CD4-positive, alpha-beta T cell (primary cell): Measurements from ENCODE around the gene RERE. TPM values are rescaled to one million over a fixed set of nuclear protein-coding genes. Genes with fewer than 3 reads are reported as not detected.

Experiments
- ATAC-seq: fragments of 200-7000 bp; cut with Tn5 transposase; one replicate; pipeline ENCODE4 v1.10.0; 2022; ENCODE audit warnings: mild to moderate bottlenecking; ENCODE audit not compliant: poor library complexity
- CTCF ChIA-PET: fragments of 350-600 bp; sonication (Branson Sonifier 250); formaldehyde crosslinking; loops from one replicate; lab custom pipeline; 2021; ENCODE audit warnings: antibody characterized with exemption, inconsistent platforms; lab: Charles Lee
- POLR2A ChIA-PET: fragments of 350-600 bp; sonication (Branson Sonifier 250); formaldehyde crosslinking; loops from one replicate; lab custom pipeline; 2021; ENCODE audit warnings: antibody characterized with exemption, inconsistent platforms; lab: Charles Lee
- DNase-seq, 14 experiments: peaks; one replicate each; pipeline ENCODE4 v3.0.0-alpha.2; 2013 to 2020; ENCODE audit warnings: mixed read lengths in 2 of 14
- H3K27ac ChIP-seq, 2 donors: one replicate each; pipeline versions ENCODE4 v1.5.1 to v1.7.0; 2013; ENCODE audit warnings: low read length in 2 of 2, low read depth in 1 of 2, mild to moderate bottlenecking in 1 of 2
- H3K27me3 ChIP-seq, 2 experiments: 1 replicate in 1 of 2; 2 replicates in 1 of 2; pipeline versions ENCODE4 v1.6.1 to v1.7.0; 2013; ENCODE audit warnings: low read length in 2 of 2, control low read depth in 1 of 2, mild to moderate bottlenecking in 1 of 2, moderate library complexity in 1 of 2; ENCODE audit not compliant: insufficient read depth in 2 of 2, control insufficient read depth in 1 of 2
- H3K36me3 ChIP-seq: one replicate; pipeline ENCODE4 v1.6.1; 2013; ENCODE audit warnings: low read length, control low read depth; ENCODE audit not compliant: insufficient read depth
- H3K4me1 ChIP-seq: one replicate; pipeline ENCODE4 v1.6.1; 2013; ENCODE audit warnings: low read length, control low read depth; ENCODE audit not compliant: insufficient read depth
- H3K4me3 ChIP-seq: one replicate; pipeline ENCODE4 v1.5.1; 2013; ENCODE audit warnings: mild to moderate bottlenecking, low read length, moderate library complexity
- H3K9me3 ChIP-seq, 2 experiments: 1 replicate in 1 of 2; 2 replicates in 1 of 2; pipeline versions ENCODE4 v1.6.1 to v1.7.0; 2013; ENCODE audit warnings: low read length in 2 of 2, mild to moderate bottlenecking in 2 of 2, control low read depth in 1 of 2, moderate library complexity in 1 of 2; ENCODE audit not compliant: control insufficient read depth in 1 of 2, insufficient read depth in 1 of 2
- H3K27ac Mint-ChIP-seq: one replicate; pipeline ENCODE4 v1.8.0; 2020; ENCODE audit warnings: mixed read lengths
- H3K27me3 Mint-ChIP-seq: one replicate; pipeline ENCODE4 v1.8.0; 2021; ENCODE audit warnings: mixed read lengths
- H3K36me3 Mint-ChIP-seq: one replicate; pipeline ENCODE4 v1.8.0; 2021; ENCODE audit warnings: low read depth, mixed read lengths
- H3K4me1 Mint-ChIP-seq: one replicate; pipeline ENCODE4 v1.8.0; 2021; ENCODE audit warnings: low read depth, mixed read lengths
- H3K4me3 Mint-ChIP-seq: one replicate; pipeline ENCODE4 v1.8.0; 2020; ENCODE audit warnings: mild to moderate bottlenecking, mixed read lengths
- H3K9me3 Mint-ChIP-seq: one replicate; pipeline ENCODE4 v1.8.0; 2020; ENCODE audit warnings: mixed read lengths
- CTCF ChIP-seq: fragments of 200-600 bp; IDR thresholded peaks from one replicate; pipeline ENCODE4 v1.8.0; 2022; ENCODE audit warnings: antibody characterized with exemption, mild to moderate bottlenecking
- intact Hi-C, 2 experiments: fragments of 100-400 bp; cut with DNase I in 1 of 2; cut with micrococcal nuclease in 1 of 2; formaldehyde crosslinking; loops; one replicate each; pipeline versions ENCODE4 v1.15.1 to v1.9.0; 2023 to 2025; cut with DNase I, micrococcal nuclease
- total RNA-seq, 174 experiments: library from RNA in 2 of 174; stranded (reverse) in 2 of 174; gene quantifications; one replicate each; pipeline ENCODE4 v1.2.3 and lab custom pipeline; 2021 to 2026

Gene RERE
- total RNA-seq, 2 experiments from 2014 or later: 78.4 to 84.0 TPM

- H3K36me3 Mint-ChIP-seq: peaks cover 47% of the 10 kb centered on the region
- POLR2A ChIA-PET: no interaction called here
- H3K36me3 ChIP-seq: peaks cover 35% of the 10 kb centered on the region
- intact Hi-C loops: loop anchor here in 1 of 2 experiments (5.0 kb wide), 1 partner anchor 75 kb away; no protein-coding TSS in a partner anchor
- peak overlapping the region; percentile 39 for H3K4me3 Mint-ChIP-seq
- H3K4me3 ChIP-seq: no peak overlapping the region
- H3K27ac Mint-ChIP-seq: peak overlapping the region; percentile 88
- peak; percentile 61 for ATAC-seq
- peak in 3 of 14 experiments; percentile 32 to 46 (median 35) for DNase-seq
- CTCF ChIA-PET: interaction anchor here (1.2 to 4.0 kb wide), 3 partner anchors 11 to 34 kb away, joined by 5 to 25 read pairs (median 5); no protein-coding TSS in a partner anchor
- no peaks in the 10 kb centered on the region for H3K27me3 ChIP-seq
- H3K4me1 ChIP-seq: peaks cover 52% of the 10 kb centered on the region
- peaks cover 75% of the 10 kb centered on the region for H3K4me1 Mint-ChIP-seq
- H3K27ac ChIP-seq: peak overlapping the region; percentile 8 to 18
- H3K27me3 Mint-ChIP-seq: no peaks in the 10 kb centered on the region
- TF ChIP-seq CTCF: no peak
- H3K9me3 Mint-ChIP-seq: no peaks in the 10 kb centered on the region
- no peaks in the 10 kb centered on the region for H3K9me3 ChIP-seq
These were observed 420.5 kb downstream of the RERE start for GRCh38 chr1:8396786-8397406.

- no peaks in the 10 kb centered on the region for H3K27me3 ChIP-seq
- no peaks in the 10 kb centered on the region for H3K9me3 ChIP-seq
- peak overlapping the region; percentile 48 to 49 for H3K27ac ChIP-seq
- Mint-ChIP-seq H3K27me3 (no peaks in the 10 kb centered on the region), H3K4me1 (peaks cover 82% of the 10 kb centered on the region), H3K27ac (peak overlapping the region; percentile 88), H3K4me3 (peak overlapping the region; percentile 86), H3K36me3 (peaks cover 49% of the 10 kb centered on the region), H3K9me3 (no peaks in the 10 kb centered on the region)
- intact Hi-C loops: loop anchor here in 1 of 2 experiments (5.0 kb wide), 1 partner anchor 76 kb away; no protein-coding TSS in a partner anchor
- peaks cover 35% of the 10 kb centered on the region for H3K36me3 ChIP-seq
- POLR2A ChIA-PET: no interaction called here
- ATAC-seq (no peak), DNase-seq (no peak)
- H3K4me1 ChIP-seq: peaks cover 59% of the 10 kb centered on the region
- CTCF ChIA-PET: interaction anchor here (1.2 to 4.0 kb wide), 2 partner anchors 13 to 35 kb away, joined by 5 to 25 read pairs; no protein-coding TSS in a partner anchor
- no peak for TF ChIP-seq CTCF
- no peak overlapping the region for H3K4me3 ChIP-seq
These were observed 421.2 kb downstream of the RERE start for GRCh38 chr1:8396083-8396785.

- TF ChIP-seq CTCF: no peak
- peak; percentile 65 for ATAC-seq
- Histone ChIP-seq H3K9me3 (no peaks in the 10 kb centered on the region), H3K27ac (peak overlapping the region; percentile 48 to 49), H3K4me3 (peak overlapping the region; percentile 39), H3K36me3 (peaks cover 33% of the 10 kb centered on the region), H3K27me3 (no peaks in the 10 kb centered on the region), H3K4me1 (peaks cover 65% of the 10 kb centered on the region)
- intact Hi-C loops: loop anchor here in 1 of 2 experiments (5.0 kb wide), 1 partner anchor 77 kb away; no protein-coding TSS in a partner anchor
- CTCF ChIA-PET: interaction anchor here (1.6 to 4.0 kb wide), 2 partner anchors 11 to 13 kb away, joined by 4 to 25 read pairs; no protein-coding TSS in a partner anchor
- H3K27ac Mint-ChIP-seq: peak overlapping the region; percentile 88
- peaks cover 89% of the 10 kb centered on the region for H3K4me1 Mint-ChIP-seq
- DNase-seq: peak in 5 of 14 experiments; percentile 18 to 70 (median 55)
- POLR2A ChIA-PET: interaction anchor here (0.7 kb wide), 1 partner anchor 12 kb away, joined by 5 read pairs; no protein-coding TSS in a partner anchor
- no peaks in the 10 kb centered on the region for H3K9me3 Mint-ChIP-seq
- peaks cover 53% of the 10 kb centered on the region for H3K36me3 Mint-ChIP-seq
- no peaks in the 10 kb centered on the region for H3K27me3 Mint-ChIP-seq
- peak overlapping the region; percentile 86 for H3K4me3 Mint-ChIP-seq
These were observed 422.0 kb downstream of the RERE start for GRCh38 chr1:8395433-8395866.
